IPS DF 6.9 (cell line): ENCODE measurements around the gene ZNF451.

ENCODE experiments used
- DNase-seq: peaks from one replicate; pipeline ENCODE4 v3.0.0-alpha.2; 2013; ENCODE audit warnings: low read depth, low spot score
- H3K27ac ChIP-seq: one replicate; pipeline ENCODE4 v1.5.1; 2013; ENCODE audit warnings: low read length, control low read depth
- H3K27me3 ChIP-seq: 2 replicates; pipeline ENCODE4 v1.6.1; 2013; ENCODE audit warnings: mild to moderate bottlenecking, low read length; ENCODE audit not compliant: control insufficient read depth, insufficient read depth
- H3K36me3 ChIP-seq: 2 replicates; pipeline ENCODE4 v1.6.1; 2013; ENCODE audit warnings: low read length; ENCODE audit not compliant: control insufficient read depth, insufficient read depth
- H3K4me1 ChIP-seq: 2 replicates; pipeline ENCODE4 v1.6.1; 2013; ENCODE audit warnings: low read length; ENCODE audit not compliant: control insufficient read depth, insufficient read depth
- H3K4me3 ChIP-seq: 2 replicates; pipeline ENCODE4 v1.5.1; 2013; ENCODE audit warnings: mild to moderate bottlenecking, low read length
- H3K9me3 ChIP-seq: 2 replicates; pipeline ENCODE4 v1.6.1; 2013; ENCODE audit warnings: low read length, inconsistent platforms; ENCODE audit not compliant: control insufficient read depth, insufficient read depth
- WGBS: extraction: QIAGEN DNeasy Blood & Tissue Kit; methylation state at CpG from one replicate; pipeline ENCODE4 v1.1.7; 2013; ENCODE audit warnings: mixed read lengths, missing lambda C conversion rate; ENCODE audit not compliant: insufficient read length, insufficient coverage; 5-methylcytosine and 5-hydroxymethylcytosine counted together

The ZNF451 gene

DNA sequence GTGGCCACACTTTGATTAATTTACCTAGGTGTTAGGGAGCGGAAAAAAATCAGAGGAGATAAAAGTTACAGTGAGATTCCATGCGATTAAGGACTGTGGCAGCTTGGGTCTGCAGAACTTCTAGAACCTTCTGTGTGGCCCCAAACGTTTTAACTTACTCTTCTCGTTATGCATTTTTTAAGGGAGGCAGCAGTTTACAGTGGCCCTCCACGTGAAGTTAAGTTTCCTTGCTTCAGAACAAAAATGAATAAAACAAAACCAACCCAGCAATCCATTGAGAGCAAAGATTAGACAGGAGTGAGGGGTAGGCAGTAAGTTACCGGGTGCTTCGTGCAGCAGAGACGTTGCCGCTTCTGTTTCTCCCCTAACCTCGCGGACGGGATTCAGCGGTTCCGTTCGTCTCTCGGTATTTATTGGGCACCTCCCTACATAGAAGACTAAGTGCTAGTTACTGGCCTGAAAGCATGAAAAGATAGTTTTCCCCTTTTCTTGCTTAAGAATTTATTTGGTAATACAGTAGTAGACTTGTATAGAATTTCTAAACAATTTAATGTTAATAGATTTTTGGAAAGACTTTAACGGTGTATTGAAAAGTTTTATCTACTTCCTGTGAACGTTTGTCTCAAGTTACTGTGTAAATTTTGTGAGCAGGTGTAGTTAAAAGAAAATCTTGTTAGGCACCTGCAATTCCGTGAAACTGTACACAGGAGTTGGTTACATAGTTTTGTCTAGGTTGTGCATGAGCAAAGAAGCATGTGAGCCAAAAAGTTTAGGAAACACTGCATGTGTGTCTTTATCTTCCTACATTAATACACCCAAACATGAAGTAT lies 83.3 kb downstream of the ZNF451 start:
- Histone ChIP-seq H3K4me3 (peak overlapping the region; percentile 57; the same call in 1 of the 2 replicates), H3K9me3 (no peaks in the 10 kb centered on the region), H3K4me1 (peaks cover 1% of the 10 kb centered on the region; the same call in 1 of the 2 replicates), H3K36me3 (no peaks in the 10 kb centered on the region), H3K27ac (no peak overlapping the region), H3K27me3 (no peaks in the 10 kb centered on the region)
- WGBS, result no CpG with 5 or more reads among the region's 19 CpGs
- DNase-seq, result no peak

DNA sequence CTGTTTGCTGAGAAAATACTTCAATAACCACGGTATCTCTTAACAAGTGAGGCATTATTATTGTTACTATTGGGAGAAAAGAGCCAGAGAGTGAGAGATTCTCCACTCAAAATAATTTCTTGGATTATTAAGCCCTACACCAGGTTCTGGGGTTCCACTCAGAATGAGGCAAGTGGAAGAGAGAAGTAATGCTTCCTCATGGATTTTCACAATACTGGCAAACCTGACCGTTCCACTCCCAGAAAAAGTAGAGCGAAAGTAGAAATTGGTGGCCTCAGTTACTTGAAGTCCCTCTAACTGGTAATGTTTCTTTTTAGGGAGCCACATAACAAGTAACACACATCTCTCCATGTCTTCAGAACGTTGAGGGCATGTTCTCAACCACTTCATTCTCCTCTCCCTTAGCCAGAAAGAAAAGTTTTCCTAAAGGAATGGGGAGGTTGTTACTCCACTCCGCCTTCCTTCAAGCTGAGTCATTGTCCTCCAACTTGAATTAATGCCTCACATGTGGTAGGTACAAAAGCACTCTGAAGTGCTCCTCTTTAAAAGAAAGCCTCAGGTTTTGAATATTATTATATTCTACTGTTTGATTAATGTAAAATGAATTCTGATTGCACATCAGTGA lies 84.0 kb downstream of the ZNF451 start:
- DNase-seq, result no peak
- no CpG with 5 or more reads among the region's 5 CpGs for WGBS
- H3K4me3 ChIP-seq, result no peak overlapping the region; the same call in 1 of the 2 replicates
- no peaks in the 10 kb centered on the region for H3K9me3 ChIP-seq
- peaks cover 1% of the 10 kb centered on the region; the same call in 1 of the 2 replicates for H3K4me1 ChIP-seq
- H3K36me3 ChIP-seq, result no peaks in the 10 kb centered on the region
- H3K27ac ChIP-seq, result no peak overlapping the region
- no peaks in the 10 kb centered on the region for H3K27me3 ChIP-seq

DNA sequence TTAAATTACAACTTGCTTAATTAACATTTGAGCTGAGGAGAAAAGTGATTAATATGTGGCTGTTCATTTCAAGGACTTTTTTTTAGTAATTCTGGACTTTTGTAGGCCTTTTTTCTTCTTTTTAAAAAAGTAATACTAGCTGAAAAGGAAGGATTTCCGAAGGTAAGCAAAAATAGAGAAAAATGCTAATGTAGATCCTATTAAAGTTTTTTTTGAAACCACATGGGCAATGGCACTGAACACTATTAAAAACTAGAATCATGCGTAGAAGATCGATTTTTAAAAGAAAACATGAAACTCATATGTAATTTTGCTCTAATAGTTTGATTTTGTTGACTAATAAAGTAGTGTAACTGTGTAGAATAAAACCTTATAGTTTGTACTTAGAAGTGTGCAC lies 84.5 kb downstream of the ZNF451 start:
- H3K4me3 ChIP-seq, result no peak overlapping the region
- H3K9me3 ChIP-seq, result no peaks in the 10 kb centered on the region
- peaks cover 1% of the 10 kb centered on the region; the same call in 1 of the 2 replicates for H3K4me1 ChIP-seq
- no peaks in the 10 kb centered on the region for H3K27me3 ChIP-seq
- no peak for DNase-seq
- WGBS, result no CpG with 5 or more reads among the region's 3 CpGs
- H3K27ac ChIP-seq, result no peak overlapping the region
- H3K36me3 ChIP-seq, result no peaks in the 10 kb centered on the region

DNA sequence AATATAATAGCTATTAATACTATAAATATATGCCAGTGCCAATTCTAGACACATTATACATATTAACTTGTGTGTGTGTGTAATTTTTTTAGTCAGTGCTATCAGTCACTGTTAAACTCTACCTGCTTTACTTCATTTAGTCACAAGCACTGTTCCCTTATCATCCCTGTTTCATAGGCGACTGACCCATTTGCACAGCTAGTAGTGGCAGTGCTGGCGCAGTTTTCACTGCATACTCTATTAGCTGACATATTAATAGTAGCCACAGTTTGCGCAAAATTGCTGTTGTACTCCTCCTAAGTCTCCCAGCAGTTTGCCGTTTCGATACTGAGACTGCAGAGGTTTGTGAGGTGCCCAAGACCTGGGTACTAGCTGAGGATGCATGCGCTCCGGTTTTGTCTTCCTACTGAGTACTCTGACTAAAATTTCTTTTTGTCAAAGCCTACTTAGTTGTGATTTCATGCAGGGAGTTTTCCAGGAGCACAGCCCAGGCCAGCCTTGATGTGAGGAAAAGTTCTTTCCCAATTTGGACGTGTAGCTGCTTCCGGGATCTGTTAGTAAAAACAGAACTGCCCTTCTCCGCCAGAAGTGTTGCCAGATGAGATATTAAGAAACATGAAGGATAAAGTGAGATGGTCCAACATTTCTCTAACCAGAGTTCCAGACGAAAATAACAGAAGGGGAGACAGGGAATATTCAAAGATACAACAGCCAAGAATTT lies 87.7 kb downstream of the ZNF451 start:
- Histone ChIP-seq H3K27ac (no peak overlapping the region), H3K4me1 (peaks cover 1% of the 10 kb centered on the region; the same call in 1 of the 2 replicates), H3K9me3 (no peaks in the 10 kb centered on the region), H3K4me3 (no peak overlapping the region), H3K36me3 (no peaks in the 10 kb centered on the region; the same call in 1 of the 2 replicates), H3K27me3 (no peaks in the 10 kb centered on the region)
- WGBS, result no CpG with 5 or more reads among the region's 11 CpGs
- no peak for DNase-seq

DNA sequence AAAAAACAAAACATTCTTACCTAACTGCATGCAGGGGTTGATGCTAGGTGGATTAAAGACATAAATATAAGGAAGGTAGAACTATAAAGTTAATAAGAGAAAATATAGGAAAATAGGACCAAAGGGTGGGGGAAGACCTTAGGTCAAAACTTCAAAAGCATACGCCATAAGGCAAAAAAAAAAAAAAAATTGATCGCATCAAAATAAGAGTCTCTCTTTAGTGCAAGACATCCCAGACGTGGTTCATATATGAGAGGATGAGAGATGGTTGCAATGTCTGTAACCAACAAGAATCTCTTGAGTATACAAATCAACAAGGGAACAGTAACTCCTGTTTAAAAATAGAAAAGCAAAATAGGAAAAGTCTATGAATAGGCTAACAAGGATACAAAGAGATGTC lies 90.6 kb downstream of the ZNF451 start:
- Histone ChIP-seq H3K4me3 (no peak overlapping the region), H3K9me3 (no peaks in the 10 kb centered on the region), H3K4me1 (peaks cover 1% of the 10 kb centered on the region; the same call in 1 of the 2 replicates), H3K27me3 (no peaks in the 10 kb centered on the region), H3K36me3 (peaks cover 4% of the 10 kb centered on the region; the same call in 1 of the 2 replicates), H3K27ac (no peak overlapping the region)
- WGBS, result no CpG with 5 or more reads among the region's 3 CpGs
- DNase-seq, result no peak

DNA sequence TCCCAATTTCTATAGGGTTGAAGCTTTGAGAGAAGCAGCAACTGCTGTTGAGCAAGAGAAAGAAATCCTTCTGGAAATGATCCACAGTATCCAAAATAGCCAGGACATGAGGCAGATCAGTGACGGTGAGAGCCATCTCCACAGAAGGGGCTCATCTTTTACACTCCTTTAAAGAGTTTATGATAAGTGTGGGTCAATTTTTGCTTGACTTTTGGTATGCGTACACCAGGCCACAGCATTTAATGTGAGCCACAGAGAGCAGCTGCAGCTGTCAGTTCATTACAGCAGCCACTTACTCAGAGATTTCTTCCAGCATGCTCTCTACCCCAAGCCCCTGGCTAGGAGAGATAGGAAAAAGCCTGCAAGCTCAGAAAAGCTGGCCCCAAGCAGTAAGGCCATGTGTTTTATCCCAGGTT lies 92.0 kb downstream of the ZNF451 start:
- Histone ChIP-seq H3K4me3 (no peak overlapping the region), H3K4me1 (no peaks in the 10 kb centered on the region), H3K27me3 (no peaks in the 10 kb centered on the region), H3K27ac (no peak overlapping the region), H3K9me3 (no peaks in the 10 kb centered on the region), H3K36me3 (peaks cover 4% of the 10 kb centered on the region; the same call in 1 of the 2 replicates)
- WGBS, result no CpG with 5 or more reads among the region's 2 CpGs
- no peak for DNase-seq

DNA sequence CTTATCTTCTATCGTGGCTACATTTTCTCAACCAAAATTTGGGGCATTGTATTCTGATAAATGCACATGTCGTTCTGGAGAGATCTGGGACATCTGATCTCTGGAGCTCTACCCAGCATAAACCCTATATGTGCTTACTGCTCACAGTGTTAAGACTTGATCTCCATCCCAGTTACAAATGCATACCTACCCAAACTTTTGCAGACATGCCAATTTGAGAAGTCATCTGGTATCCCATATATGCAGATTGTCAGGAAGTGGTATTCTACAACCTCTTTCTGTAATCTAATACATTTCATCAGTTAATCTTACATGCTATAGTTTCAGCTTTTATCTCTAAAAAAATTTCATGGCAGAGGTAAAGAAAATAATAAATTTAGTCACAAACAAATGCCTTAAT lies 93.3 kb downstream of the ZNF451 start:
- no peak for DNase-seq
- WGBS, result no CpG with 5 or more reads among the region's 2 CpGs
- no peaks in the 10 kb centered on the region for H3K9me3 ChIP-seq
- no peak overlapping the region for H3K4me3 ChIP-seq
- no peaks in the 10 kb centered on the region for H3K4me1 ChIP-seq
- peaks cover 4% of the 10 kb centered on the region; the same call in 1 of the 2 replicates for H3K36me3 ChIP-seq
- H3K27me3 ChIP-seq, result no peaks in the 10 kb centered on the region
- H3K27ac ChIP-seq, result no peak overlapping the region

DNA sequence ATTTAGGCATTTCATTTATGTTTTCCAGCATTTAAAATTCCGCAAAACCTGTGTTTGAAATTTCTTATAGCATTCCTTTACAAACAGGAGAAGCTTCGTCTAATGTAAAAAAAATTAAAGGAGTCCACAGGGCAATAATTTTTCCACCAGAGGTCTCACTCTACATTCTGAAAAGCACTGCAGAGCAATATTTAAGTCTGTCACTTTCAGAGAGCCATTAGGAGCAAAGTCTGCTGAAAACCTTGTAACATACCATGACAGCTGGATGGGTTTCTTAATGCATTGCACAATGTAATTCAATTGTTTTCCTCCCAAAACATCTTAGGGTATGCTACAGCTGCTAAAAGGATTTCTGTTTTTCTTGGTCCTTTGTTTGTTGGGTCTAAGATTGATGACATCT lies 100.2 kb downstream of the ZNF451 start:
- DNase-seq, result no peak
- no peak overlapping the region for H3K27ac ChIP-seq
- H3K9me3 ChIP-seq, result no peaks in the 10 kb centered on the region
- H3K4me3 ChIP-seq, result no peak overlapping the region
- no peaks in the 10 kb centered on the region for H3K27me3 ChIP-seq
- no peaks in the 10 kb centered on the region; the same call in 1 of the 2 replicates for H3K36me3 ChIP-seq
- WGBS, result no CpG with 5 or more reads among the region's 2 CpGs
- H3K4me1 ChIP-seq, result no peaks in the 10 kb centered on the region

DNA sequence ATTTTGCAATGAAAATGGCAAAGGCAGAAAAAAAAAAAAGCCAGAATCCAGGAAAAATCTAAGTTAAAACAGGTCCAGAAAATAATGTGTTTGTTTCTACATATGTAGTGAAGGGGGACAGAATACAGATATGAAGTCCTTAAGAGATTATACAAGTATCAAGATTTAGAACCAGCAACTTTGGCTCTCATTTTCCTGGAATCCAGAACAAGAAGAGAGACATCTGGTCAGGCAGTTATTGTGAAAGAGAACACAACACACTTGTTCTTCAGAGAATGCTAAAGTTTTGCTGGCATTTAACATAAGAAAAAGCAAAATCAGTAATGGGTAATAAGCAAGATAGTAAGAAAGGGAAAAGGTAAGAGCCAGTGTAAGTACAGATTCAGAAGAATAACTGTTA lies 103.2 kb downstream of the ZNF451 start:
- DNase-seq, result no peak
- no peaks in the 10 kb centered on the region for H3K4me1 ChIP-seq
- no peaks in the 10 kb centered on the region for H3K27me3 ChIP-seq
- H3K9me3 ChIP-seq, result no peaks in the 10 kb centered on the region
- no peak overlapping the region for H3K27ac ChIP-seq
- no peak overlapping the region for H3K4me3 ChIP-seq
- H3K36me3 ChIP-seq, result no peaks in the 10 kb centered on the region; the same call in 1 of the 2 replicates

DNA sequence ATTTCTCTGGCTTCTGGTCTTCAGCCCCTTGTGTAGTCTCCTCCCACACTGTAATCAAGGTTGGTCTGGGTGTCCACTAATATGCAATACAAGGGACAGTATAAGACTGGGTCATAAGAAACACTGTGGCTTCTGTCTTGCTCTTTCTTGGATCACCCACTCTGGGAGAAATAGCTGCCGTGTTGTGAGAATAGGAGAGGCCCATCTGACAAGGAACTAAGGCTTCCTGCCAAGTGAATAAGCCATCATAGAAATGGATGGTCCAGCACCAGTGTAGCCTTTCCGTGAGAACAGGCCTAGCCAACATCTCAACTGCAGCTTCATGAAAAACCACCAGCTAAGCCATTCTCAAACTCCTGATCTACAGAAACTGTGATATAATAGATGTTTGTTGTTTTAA lies 105.5 kb downstream of the ZNF451 start:
- Histone ChIP-seq H3K36me3 (no peaks in the 10 kb centered on the region; the same call in 1 of the 2 replicates), H3K4me3 (no peak overlapping the region), H3K4me1 (0 out of 2 replicates have a peak, but pooled peaks cover 2% of the 10 kb centered on the region), H3K9me3 (no peaks in the 10 kb centered on the region), H3K27ac (no peak overlapping the region), H3K27me3 (no peaks in the 10 kb centered on the region)
- no peak for DNase-seq
- WGBS, result no CpG with 5 or more reads among the region's 2 CpGs
